Fibroblast of lung (primary cell): ENCODE data around the gene PCBP3.

ENCODE experiments used
- EZH2 ChIP-seq: IDR thresholded peaks from 2 replicates; pipeline ENCODE4 v1.5.1; 2012; ENCODE audit warnings: low read length, control low read depth, mild to moderate bottlenecking; ENCODE audit errors: missing control alignments
- TF ChIP-seq, protein P1 (sequence below), 2 donors: IDR thresholded peaks in 1 of 2; conservative IDR thresholded peaks in 1 of 2; 1 replicate in 1 of 2; 2 replicates in 1 of 2; pipeline ENCODE4 v1.5.1; 2011 to 2012; ENCODE audit warnings: low read length in 2 of 2, control low read depth in 1 of 2, inconsistent platforms in 1 of 2, low read depth in 1 of 2, mild to moderate bottlenecking in 1 of 2

DNA sequence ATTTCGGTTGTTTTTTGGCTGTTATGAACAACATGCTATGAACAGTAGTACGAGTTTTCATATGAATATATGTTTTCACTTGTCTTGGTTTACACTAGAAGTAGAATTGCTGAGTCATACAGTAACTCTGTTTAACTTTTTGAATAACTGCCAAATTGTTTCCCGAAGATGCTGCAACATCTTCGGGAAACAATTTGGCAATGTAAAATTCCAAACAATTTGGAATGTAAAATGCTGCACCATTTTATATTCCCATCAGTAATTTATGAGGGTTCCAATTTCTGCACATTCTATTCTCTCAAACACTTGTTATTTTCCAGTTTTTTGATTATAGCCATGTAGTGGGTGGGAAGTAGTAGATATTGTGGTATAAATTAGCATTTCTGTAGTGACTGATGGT lies 11.6 kb downstream of the PCBP3 start:
- TF ChIP-seq, protein P1, sequence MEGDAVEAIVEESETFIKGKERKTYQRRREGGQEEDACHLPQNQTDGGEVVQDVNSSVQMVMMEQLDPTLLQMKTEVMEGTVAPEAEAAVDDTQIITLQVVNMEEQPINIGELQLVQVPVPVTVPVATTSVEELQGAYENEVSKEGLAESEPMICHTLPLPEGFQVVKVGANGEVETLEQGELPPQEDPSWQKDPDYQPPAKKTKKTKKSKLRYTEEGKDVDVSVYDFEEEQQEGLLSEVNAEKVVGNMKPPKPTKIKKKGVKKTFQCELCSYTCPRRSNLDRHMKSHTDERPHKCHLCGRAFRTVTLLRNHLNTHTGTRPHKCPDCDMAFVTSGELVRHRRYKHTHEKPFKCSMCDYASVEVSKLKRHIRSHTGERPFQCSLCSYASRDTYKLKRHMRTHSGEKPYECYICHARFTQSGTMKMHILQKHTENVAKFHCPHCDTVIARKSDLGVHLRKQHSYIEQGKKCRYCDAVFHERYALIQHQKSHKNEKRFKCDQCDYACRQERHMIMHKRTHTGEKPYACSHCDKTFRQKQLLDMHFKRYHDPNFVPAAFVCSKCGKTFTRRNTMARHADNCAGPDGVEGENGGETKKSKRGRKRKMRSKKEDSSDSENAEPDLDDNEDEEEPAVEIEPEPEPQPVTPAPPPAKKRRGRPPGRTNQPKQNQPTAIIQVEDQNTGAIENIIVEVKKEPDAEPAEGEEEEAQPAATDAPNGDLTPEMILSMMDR (conservative IDR thresholded peaks at IDR 0.05 in 1 of 2, IDR thresholded peaks at IDR 0.05 in 1 of 2; ENCODE audit: low read depth in 1 of 2, low read length in 2 of 2) = no peak
- TF ChIP-seq EZH2 = no peak
